Measurements from ENCODE around the gene CEP126.
"Not testable (repeated sequence)": the region's sequence is repeated elsewhere in the genome, so short reads cannot be mapped to it uniquely, and the experiment has no call there.

The CEP126 gene

DNA sequence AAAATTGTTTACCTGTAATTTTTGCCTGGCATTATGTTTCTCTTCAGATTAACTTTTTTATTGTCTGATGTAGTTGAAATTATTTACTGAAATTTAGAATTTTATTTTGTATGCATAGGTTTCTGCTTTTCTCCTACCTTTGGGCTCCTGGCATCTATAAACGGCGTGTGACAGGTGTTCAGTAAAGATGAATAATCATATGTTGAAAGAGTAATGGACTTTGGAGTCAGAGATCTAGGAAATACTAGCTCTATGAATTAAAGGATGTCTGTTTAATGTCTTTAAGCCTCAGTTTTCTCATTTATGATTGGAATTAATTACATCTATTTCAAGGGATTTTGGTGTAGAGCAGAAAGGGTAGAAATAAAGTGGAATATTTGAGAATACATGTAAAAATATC is 8.7 kb downstream of the CEP126 start:
- DNase-seq (ENCODE audit: low read depth in 1 of 2, low spot score in 1 of 2), result no peak

GRCh38 chr11:101929294-101929915 is 14.6 kb downstream of the CEP126 start:
- DNase-seq (ENCODE audit: low read depth in 1 of 2, low spot score in 1 of 2), result no peak

DNA sequence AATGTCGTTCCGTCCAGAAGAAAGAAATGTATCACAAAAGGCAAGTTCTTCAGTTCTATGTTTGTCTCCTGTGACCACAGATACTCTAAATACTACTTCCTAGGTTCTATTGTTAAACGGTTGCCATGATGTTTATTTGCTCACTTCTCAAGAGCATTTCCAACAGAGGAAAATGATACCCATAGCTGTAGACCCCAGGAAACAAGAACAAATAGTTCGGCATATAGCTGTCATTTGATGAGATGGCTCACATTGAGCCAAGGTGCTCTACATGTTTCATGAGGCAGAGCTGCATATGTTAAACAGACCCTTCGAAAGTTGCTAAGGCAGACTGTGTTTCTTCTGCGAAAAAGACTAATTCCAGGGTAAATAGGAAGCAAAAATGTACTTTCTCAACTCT is 16.9 kb downstream of the CEP126 start:
- DNase-seq (ENCODE audit: low read depth in 1 of 2, low spot score in 1 of 2), result no peak

DNA sequence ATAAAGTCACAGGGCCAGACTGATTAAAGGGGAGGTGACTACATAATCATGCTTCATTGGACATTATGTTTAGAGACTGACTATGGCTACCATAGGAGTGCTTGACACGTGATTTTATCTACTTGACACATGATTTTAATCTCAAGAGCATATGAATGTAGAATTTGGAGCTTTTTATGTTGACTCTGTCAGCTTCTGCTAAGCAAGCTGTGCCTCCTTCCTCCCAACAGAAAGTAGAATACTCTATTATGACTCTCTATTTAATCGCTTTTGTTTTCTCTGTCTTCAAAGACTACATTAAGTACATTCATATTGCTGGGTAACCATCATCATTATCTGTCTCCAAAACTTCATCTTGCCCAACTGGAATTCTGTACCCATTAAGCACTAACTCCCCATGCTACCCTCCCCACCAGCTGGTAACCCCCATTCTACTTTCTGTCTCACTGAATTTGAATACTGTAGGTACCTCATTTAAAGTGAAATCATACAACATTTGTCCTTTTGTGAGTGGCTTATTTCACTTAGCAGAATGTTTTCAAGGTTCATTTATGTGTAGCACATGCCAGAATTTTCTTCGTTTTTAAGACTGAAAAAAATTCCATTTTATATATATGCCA is 26.2 kb downstream of the CEP126 start:
- DNase-seq (ENCODE audit: low read depth in 1 of 2, low spot score in 1 of 2), result no peak

GRCh38 chr11:101944923-101945322 is 30.1 kb downstream of the CEP126 start:
- DNase-seq (ENCODE audit: low read depth in 1 of 2, low spot score in 1 of 2), result no peak

DNA sequence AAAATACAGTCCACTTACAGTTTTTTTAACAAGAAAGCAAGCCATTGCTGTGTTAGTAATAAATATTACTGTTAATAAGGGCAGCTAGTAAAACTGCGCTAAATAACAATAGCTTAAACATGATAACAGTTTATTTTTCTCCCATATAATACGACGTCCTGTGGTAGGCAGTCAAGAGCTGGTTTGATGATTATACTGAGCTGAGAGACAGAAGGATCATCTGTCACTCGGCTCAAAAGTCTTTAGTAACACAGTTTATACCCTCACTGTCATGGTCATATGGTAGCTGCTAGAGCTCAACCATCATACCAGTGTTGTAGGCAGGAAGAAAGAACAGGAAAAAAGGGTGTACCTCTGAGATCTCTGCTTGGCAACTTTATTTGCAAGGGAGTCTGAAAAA is 30.6 kb downstream of the CEP126 start:
- DNase-seq (ENCODE audit: low read depth in 1 of 2, low spot score in 1 of 2), result no peak

DNA sequence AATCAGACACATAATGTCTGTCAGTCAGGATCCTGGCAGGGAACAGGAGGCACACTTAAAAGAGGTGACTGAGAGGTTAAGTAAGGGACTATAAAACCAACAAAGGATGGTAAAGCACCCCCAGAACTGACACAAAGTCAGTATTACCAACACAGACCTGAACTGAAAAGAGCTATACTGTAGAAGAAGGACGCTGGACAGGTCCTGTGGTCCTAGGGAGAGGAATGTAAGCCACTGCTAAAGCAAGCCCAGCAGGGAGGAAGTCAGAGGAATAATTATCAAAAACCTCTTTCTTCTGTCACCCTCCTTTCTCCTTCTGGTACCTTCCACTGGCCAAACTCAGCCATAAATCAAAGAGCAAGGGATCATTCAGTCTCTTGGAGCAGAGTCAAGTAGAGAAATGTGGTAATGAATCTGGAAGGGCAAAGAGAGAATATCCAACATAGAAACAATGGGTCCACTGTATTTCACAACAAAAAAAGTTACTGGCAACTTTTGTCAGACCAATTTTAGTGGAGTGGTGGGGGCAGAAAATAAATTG is 34.9 kb downstream of the CEP126 start:
- no peak for DNase-seq (ENCODE audit: low read depth in 1 of 2, low spot score in 1 of 2)

DNA sequence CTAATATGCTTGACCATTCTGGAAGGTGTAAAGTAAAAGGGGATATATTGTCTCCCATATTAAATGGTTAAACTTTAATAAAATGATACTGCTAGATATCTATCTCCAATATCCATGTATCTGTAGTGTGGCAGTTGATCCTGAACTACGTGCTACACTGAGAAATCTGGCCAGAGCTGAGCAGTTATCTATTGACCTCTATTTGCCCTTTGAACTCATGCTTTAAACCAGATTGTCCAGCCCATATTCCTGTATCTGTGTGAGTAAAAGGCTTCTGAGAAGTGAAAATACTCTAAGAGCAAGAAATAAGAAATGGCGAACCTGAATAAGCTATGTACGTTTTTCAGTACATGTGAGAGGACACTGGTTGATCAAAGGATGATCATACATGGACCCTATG is 40.5 kb downstream of the CEP126 start:
- no peak for DNase-seq (ENCODE audit: low read depth in 1 of 2, low spot score in 1 of 2)

DNA sequence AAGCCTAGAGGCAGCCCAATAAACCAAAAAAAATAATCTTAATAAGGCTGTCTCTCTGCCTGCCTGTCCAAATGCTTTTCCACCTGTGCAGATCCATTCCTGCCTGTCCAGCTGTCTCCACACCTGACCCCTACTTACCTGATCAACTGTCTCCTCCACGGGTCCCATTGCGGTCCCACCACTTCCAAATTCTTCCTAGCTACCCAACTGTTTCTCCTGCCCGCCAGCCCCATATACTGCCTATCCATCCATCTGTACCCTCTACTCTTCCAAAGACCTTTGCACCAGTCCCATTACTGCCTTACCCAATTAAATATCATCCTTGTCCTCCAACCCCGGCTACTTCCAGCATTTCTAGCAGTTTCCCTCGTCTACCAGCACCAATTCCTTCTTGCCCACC is 40.9 kb downstream of the CEP126 start:
- DNase-seq (ENCODE audit: low read depth in 1 of 2, low spot score in 1 of 2), result no peak

GRCh38 chr11:101960231-101960630 is 45.4 kb downstream of the CEP126 start:
- no peak for DNase-seq (ENCODE audit: low read depth in 1 of 2, low spot score in 1 of 2)

- DNase-seq (ENCODE audit: low read depth in 1 of 2, low spot score in 1 of 2), result not testable (repeated sequence)
These were observed 49.4 kb downstream of the CEP126 start for GRCh38 chr11:101964200-101964599.

DNA sequence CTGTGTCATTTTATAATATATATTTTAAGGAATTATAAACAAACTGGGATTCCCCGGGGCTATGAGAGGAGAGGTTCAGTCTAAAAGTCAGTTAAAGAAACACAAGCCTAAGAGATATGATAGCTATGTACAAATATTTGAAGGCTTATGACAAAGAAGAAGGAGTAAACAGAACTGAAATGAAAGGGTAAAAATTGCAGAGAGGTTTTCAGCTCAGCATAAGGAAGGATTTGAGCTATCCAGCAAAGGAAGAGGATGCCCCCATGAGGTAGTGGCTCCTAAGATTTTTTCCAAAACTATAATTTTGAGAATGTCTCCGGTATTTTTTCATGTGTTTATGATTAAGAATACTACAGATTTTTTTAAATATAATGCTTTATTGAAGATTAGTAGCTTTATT is 59.4 kb downstream of the CEP126 start:
- no peak for DNase-seq (ENCODE audit: low read depth in 1 of 2, low spot score in 1 of 2)

GRCh38 chr11:101974771-101975170 is 60.0 kb downstream of the CEP126 start:
- no peak for DNase-seq (ENCODE audit: low read depth in 1 of 2, low spot score in 1 of 2)

GRCh38 chr11:101975734-101976133 is 60.9 kb downstream of the CEP126 start:
- no peak for DNase-seq (ENCODE audit: low read depth in 1 of 2, low spot score in 1 of 2)

- DNase-seq (ENCODE audit: low read depth in 1 of 2, low spot score in 1 of 2), result no peak
These were observed 72.6 kb downstream of the CEP126 start for GRCh38 chr11:101987370-101987769.

GRCh38 chr11:101993172-101993571 is 78.4 kb downstream of the CEP126 start:
- no peak for DNase-seq (ENCODE audit: low read depth in 1 of 2, low spot score in 1 of 2)

- DNase-seq (ENCODE audit: low read depth in 1 of 2, low spot score in 1 of 2), result not testable (repeated sequence)
These were observed 79.3 kb downstream of the CEP126 start for GRCh38 chr11:101994052-101994469.

- DNase-seq (ENCODE audit: low read depth in 1 of 2, low spot score in 1 of 2), result no peak
These were observed 81.3 kb downstream of the CEP126 start for GRCh38 chr11:101996111-101996510.

DNA sequence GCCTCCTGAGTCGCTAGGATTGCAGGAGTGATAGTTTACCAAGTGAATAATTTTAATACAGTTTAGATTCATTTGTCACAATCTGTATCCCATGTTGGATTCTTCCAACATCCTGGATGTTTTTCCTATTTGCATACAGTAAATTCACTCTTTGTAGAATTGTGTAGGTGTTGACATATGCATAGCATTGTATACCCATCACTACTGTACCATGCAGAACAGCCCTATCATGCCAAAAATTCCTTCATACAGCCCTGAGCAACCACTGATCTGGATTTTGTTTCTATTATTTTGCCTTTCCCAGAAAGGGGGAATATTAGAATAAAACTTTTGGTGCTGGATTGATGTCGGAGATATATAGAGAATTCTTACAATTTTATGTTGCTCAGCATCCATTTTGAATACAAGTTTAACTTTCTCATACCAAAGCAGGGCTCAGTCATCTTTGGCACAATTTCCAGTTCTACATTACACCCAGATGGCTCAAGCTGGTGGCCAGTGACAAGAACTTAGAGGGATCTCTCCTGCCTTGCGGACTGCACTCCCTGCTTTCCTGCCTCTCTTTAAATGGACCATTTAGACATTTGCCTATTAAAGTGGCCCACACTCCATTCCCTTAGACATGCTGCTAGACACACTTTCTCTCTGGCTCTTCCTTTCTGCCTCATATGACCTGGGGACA is 87.0 kb downstream of the CEP126 start:
- no peak for DNase-seq (ENCODE audit: low read depth in 1 of 2, low spot score in 1 of 2)

- no peak for DNase-seq (ENCODE audit: low read depth in 1 of 2, low spot score in 1 of 2)
These were observed 89.4 kb downstream of the CEP126 start for GRCh38 chr11:102004220-102004619.

- no peak for DNase-seq (ENCODE audit: low read depth in 1 of 2, low spot score in 1 of 2)
These were observed 90.5 kb downstream of the CEP126 start for GRCh38 chr11:102005306-102005705.

- DNase-seq (ENCODE audit: low read depth in 1 of 2, low spot score in 1 of 2), result no peak
These were observed 92.2 kb downstream of the CEP126 start for GRCh38 chr11:102006835-102007566.

Data from stimulated activated CD4-positive, alpha-beta T cell treated with anti-CD3 and anti-CD28 coated beads, Interleukin-15, amount 100 ng/mL, for 1 hour (primary cell).